ENCODE results near the gene CUX1.

Gene CUX1

GRCh38 chr7:102258749-102259107, 441.3 kb downstream of the CUX1 start:
- TF ChIP-seq CTCF (IDR thresholded peaks at IDR 0.05; ENCODE audit: low read depth, low read length), result no peak
- H3K4me3 ChIP-seq (ENCODE audit: low read depth, low read length), result no peak overlapping the region
- no peak for DNase-seq (ENCODE audit: low read depth, low spot score)
- in situ Hi-C loops (cut with HindIII; ENCODE audit: low sequenced_read_pairs), result no loop called here

GRCh38 chr7:102260856-102261255, 443.4 kb downstream of the CUX1 start:
- in situ Hi-C loops (cut with HindIII; ENCODE audit: low sequenced_read_pairs), result no loop called here
- TF ChIP-seq CTCF (IDR thresholded peaks at IDR 0.05; ENCODE audit: low read depth, low read length), result no peak
- DNase-seq (ENCODE audit: low read depth, low spot score), result peak; percentile 65

GRCh38 chr7:102261451-102261850, 444.0 kb downstream of the CUX1 start:
- DNase-seq (ENCODE audit: low read depth, low spot score), result no peak
- in situ Hi-C loops (cut with HindIII; ENCODE audit: low sequenced_read_pairs), result no loop called here
- no peak overlapping the region for H3K4me3 ChIP-seq (ENCODE audit: low read depth, low read length)
- TF ChIP-seq CTCF (IDR thresholded peaks at IDR 0.05; ENCODE audit: low read depth, low read length), result no peak

More at GRCh38 chr7:102260856-102261255, 443.4 kb downstream of the CUX1 start:
- H3K4me3 ChIP-seq (ENCODE audit: low read depth, low read length), result no peak overlapping the region

- in situ Hi-C loops (cut with HindIII; ENCODE audit: low sequenced_read_pairs), result no loop called here
- no peak for TF ChIP-seq CTCF (IDR thresholded peaks at IDR 0.05; ENCODE audit: low read depth, low read length)
- no peak for DNase-seq (ENCODE audit: low read depth, low spot score)
- no peak overlapping the region for H3K4me3 ChIP-seq (ENCODE audit: low read depth, low read length)
Observed at GRCh38 chr7:102262546-102262945, 445.1 kb downstream of the CUX1 start.

- no peak overlapping the region for H3K4me3 ChIP-seq (ENCODE audit: low read depth, low read length)
- no peak for DNase-seq (ENCODE audit: low read depth, low spot score)
- no peak for TF ChIP-seq CTCF (IDR thresholded peaks at IDR 0.05; ENCODE audit: low read depth, low read length)
- in situ Hi-C loops (cut with HindIII; ENCODE audit: low sequenced_read_pairs), result no loop called here
Observed at GRCh38 chr7:102264367-102264891, 447.0 kb downstream of the CUX1 start.

- no peak for DNase-seq (ENCODE audit: low read depth, low spot score)
- in situ Hi-C loops (cut with HindIII; ENCODE audit: low sequenced_read_pairs), result no loop called here
- no peak for TF ChIP-seq CTCF (IDR thresholded peaks at IDR 0.05; ENCODE audit: low read depth, low read length)
- H3K4me3 ChIP-seq (ENCODE audit: low read depth, low read length), result no peak overlapping the region
Observed at GRCh38 chr7:102266541-102266940, 449.1 kb downstream of the CUX1 start.

GRCh38 chr7:102268635-102269034, 451.2 kb downstream of the CUX1 start:
- in situ Hi-C loops (cut with HindIII; ENCODE audit: low sequenced_read_pairs), result no loop called here
- no peak for TF ChIP-seq CTCF (IDR thresholded peaks at IDR 0.05; ENCODE audit: low read depth, low read length)

More at GRCh38 chr7:102268635-102269034, 451.2 kb downstream of the CUX1 start:
- no peak overlapping the region for H3K4me3 ChIP-seq (ENCODE audit: low read depth, low read length)
- DNase-seq (ENCODE audit: low read depth, low spot score), result no peak
